ENCODE measurements around the gene CCDC122.

The CCDC122 gene

GRCh38 chr13:43895940-43896339 is 16.4 kb upstream of the CCDC122 start:
- ChIA-PET CTCF (interaction anchor here (0.6 kb wide), 1 partner anchor 1046 kb away, joined by 3 read pairs; no protein-coding TSS in a partner anchor), POLR2A (ENCODE audit: low non-redundant PET) (no interaction called here)
- no peak for TF ChIP-seq CTCF (conservative IDR thresholded peaks at IDR 0.05; ENCODE audit: low read depth)
- DNase-seq (ENCODE audit: low spot score): no peak
- no peak overlapping the region for H3K27ac ChIP-seq

- CTCF ChIA-PET: interaction anchor here (0.6 to 0.9 kb wide), 2 partner anchors 14 to 582 kb away, joined by 3 read pairs; no protein-coding TSS in a partner anchor
- no peak for TF ChIP-seq CTCF (conservative IDR thresholded peaks at IDR 0.05; ENCODE audit: low read depth)
- H3K27ac ChIP-seq: no peak overlapping the region
- no peak for DNase-seq (ENCODE audit: low spot score)
- POLR2A ChIA-PET (ENCODE audit: low non-redundant PET): interaction anchor here (0.6 kb wide), 1 partner anchor 701 kb away, joined by 3 read pairs; no protein-coding TSS in a partner anchor
Observed at GRCh38 chr13:43894438-43894837, 14.9 kb upstream of the CCDC122 start.

GRCh38 chr13:43884222-43884621 is 4.7 kb upstream of the CCDC122 start:
- CTCF ChIA-PET: interaction anchor here (0.7 kb wide), 1 partner anchor 477 kb away, joined by 5 read pairs; no protein-coding TSS in a partner anchor
- H3K27ac ChIP-seq: no peak overlapping the region
- no peak for TF ChIP-seq CTCF (conservative IDR thresholded peaks at IDR 0.05; ENCODE audit: low read depth)
- POLR2A ChIA-PET (ENCODE audit: low non-redundant PET): no interaction called here
- no peak for DNase-seq (ENCODE audit: low spot score)

GRCh38 chr13:43883631-43884030 is 4.1 kb upstream of the CCDC122 start:
- POLR2A ChIA-PET (ENCODE audit: low non-redundant PET): no interaction called here
- DNase-seq (ENCODE audit: low spot score): no peak
- CTCF ChIA-PET: interaction anchor here (0.7 kb wide), 1 partner anchor 477 kb away, joined by 5 read pairs; no protein-coding TSS in a partner anchor
- no peak for TF ChIP-seq CTCF (conservative IDR thresholded peaks at IDR 0.05; ENCODE audit: low read depth)
- H3K27ac ChIP-seq: no peak overlapping the region

- DNase-seq (ENCODE audit: low spot score): no peak
- ChIA-PET CTCF (no interaction called here), POLR2A (ENCODE audit: low non-redundant PET) (no interaction called here)
- no peak for TF ChIP-seq CTCF (conservative IDR thresholded peaks at IDR 0.05; ENCODE audit: low read depth)
- no peak overlapping the region for H3K27ac ChIP-seq
Observed at GRCh38 chr13:43881580-43881979, 2.0 kb upstream of the CCDC122 start.

- CTCF ChIA-PET: no interaction called here
- POLR2A ChIA-PET (ENCODE audit: low non-redundant PET): no interaction called here
- no peak for TF ChIP-seq CTCF (conservative IDR thresholded peaks at IDR 0.05; ENCODE audit: low read depth)
- no peak overlapping the region for H3K27ac ChIP-seq
- no peak for DNase-seq (ENCODE audit: low spot score)
Observed at GRCh38 chr13:43880926-43881325, 1.4 kb upstream of the CCDC122 start.

Data from RWPE1 (cell line).